H1 (cell line): ENCODE measurements around the gene DDX42. TPM values are rescaled to one million over a fixed set of nuclear protein-coding genes. Genes with fewer than 3 reads are reported as not detected.

Experiments used
- CTCF ChIA-PET: fragments of 300-600 bp; sonication (Branson Sonifier 250); formaldehyde crosslinking; loops from one replicate; lab custom pipeline; 2021; ENCODE audit not compliant: partially characterized antibody; lab: Charles Lee
- POLR2A ChIA-PET: fragments of 300-600 bp; sonication (Branson Sonifier 250); formaldehyde crosslinking; loops from one replicate; lab custom pipeline; 2021; ENCODE audit warnings: inconsistent platforms; ENCODE audit not compliant: partially characterized antibody; lab: Charles Lee
- DNase-seq, 2 experiments: peaks; one replicate each; pipeline versions ENCODE4 v3.0.0 to v3.0.0-alpha.2; 2010 to 2022; ENCODE audit warnings: low spot score in 2 of 2, low read depth in 1 of 2, mixed read lengths in 1 of 2
- FAIRE-seq: peaks from 2 replicates; lab custom pipeline; 2011; peaks lifted over from hg19 to GRCh38; lab: Jason Lieb, UNC
- H2AFZ ChIP-seq: 2 replicates; pipeline ENCODE4 v1.8.1; 2012; ENCODE audit warnings: low read length, inconsistent platforms
- H2AK5ac ChIP-seq: 2 replicates; pipeline ENCODE4 v1.6.1; 2013; ENCODE audit warnings: low read depth, low read length
- H2BK120ac ChIP-seq: replicated peaks from 2 replicates; pipeline ENCODE3; 2013; ENCODE audit warnings: low read depth, low read length, inconsistent platforms
- H2BK12ac ChIP-seq: 2 replicates; pipeline ENCODE4 v1.6.1; 2013; ENCODE audit warnings: low read depth, low read length
- H2BK15ac ChIP-seq: 2 replicates; pipeline ENCODE4 v1.6.1; 2013; ENCODE audit warnings: low read length
- H2BK20ac ChIP-seq: 2 replicates; pipeline ENCODE4 v1.6.1; 2013; ENCODE audit warnings: low read length
- H2BK5ac ChIP-seq: 2 replicates; pipeline ENCODE4 v1.6.1; 2013; ENCODE audit warnings: low read depth, low read length
- H3K14ac ChIP-seq: 2 replicates; pipeline ENCODE4 v1.6.1; 2013; ENCODE audit warnings: inconsistent platforms; ENCODE audit not compliant: insufficient read length
- H3K18ac ChIP-seq: 2 replicates; pipeline ENCODE4 v1.6.1; 2013; ENCODE audit warnings: low read length; ENCODE audit errors: extremely low read depth
- H3K23ac ChIP-seq: 2 replicates; pipeline ENCODE4 v1.6.1; 2013; ENCODE audit warnings: inconsistent platforms; ENCODE audit not compliant: insufficient read length
- H3K23me2 ChIP-seq: 2 replicates; pipeline ENCODE4 v1.6.1; 2013; ENCODE audit warnings: low read depth, low read length
- H3K27ac ChIP-seq: 2 replicates; pipeline ENCODE4 v1.6.1; 2011; ENCODE audit warnings: low read depth, low read length, inconsistent platforms
- H3K27me3 ChIP-seq, 4 experiments: replicated peaks in 1 of 4; 1 replicate in 1 of 4; 2 replicates in 3 of 4; pipeline versions ENCODE4 v1.6.1 to v1.8.1; 2011 to 2013; ENCODE audit warnings: low read length in 3 of 4, mild to moderate bottlenecking in 3 of 4, inconsistent platforms in 2 of 4, mixed read lengths in 2 of 4, moderate library complexity in 1 of 4; ENCODE audit not compliant: control insufficient read depth in 3 of 4, insufficient read depth in 3 of 4; ENCODE audit errors: extremely low read depth in 1 of 4
- H3K36me3 ChIP-seq, 4 experiments: 2 replicates each; pipeline versions ENCODE4 v1.6.1 to v1.8.1; 2011 to 2013; ENCODE audit warnings: mild to moderate bottlenecking in 4 of 4, low read length in 3 of 4, moderate library complexity in 2 of 4, control low read depth in 1 of 4, inconsistent platforms in 1 of 4; ENCODE audit not compliant: insufficient read depth in 4 of 4, control insufficient read depth in 2 of 4
- H3K4ac ChIP-seq: replicated peaks from 2 replicates; pipeline ENCODE3; 2013; ENCODE audit warnings: low read length, low read depth, mixed read lengths, inconsistent platforms; ENCODE audit not compliant: insufficient read length
- H3K4me1 ChIP-seq, 4 experiments: replicated peaks in 1 of 4; 1 replicate in 1 of 4; 2 replicates in 3 of 4; pipeline versions ENCODE4 v1.6.1 to v1.8.1; 2011 to 2013; ENCODE audit warnings: low read length in 3 of 4, inconsistent platforms in 2 of 4, mixed read lengths in 1 of 4; ENCODE audit not compliant: insufficient read depth in 4 of 4, control insufficient read depth in 3 of 4
- H3K4me2 ChIP-seq, 2 experiments: 2 replicates each; pipeline versions ENCODE4 v1.6.1 to v1.8.1; 2011 to 2013; ENCODE audit warnings: low read depth in 2 of 2, low read length in 2 of 2, control low read depth in 1 of 2, inconsistent platforms in 1 of 2, mild to moderate bottlenecking in 1 of 2; ENCODE audit not compliant: insufficient read depth in 1 of 2
- H3K4me3 ChIP-seq, 4 experiments: fragments of 200-600, 300-600 bp in 1 of 4; sonication (generic), shearing (Covaris generic), sonication (Bioruptor Twin) in 1 of 4; 2 replicates each; pipeline versions ENCODE4 v1.5.1 to v1.8.1; 2011 to 2016; ENCODE audit warnings: low read length in 4 of 4, low read depth in 3 of 4, control low read depth in 2 of 4, inconsistent platforms in 2 of 4, mild to moderate bottlenecking in 2 of 4, mixed read lengths in 1 of 4, moderate library complexity in 1 of 4; ENCODE audit not compliant: insufficient read depth in 2 of 4; ENCODE audit errors: extremely low read depth in 1 of 4
- H3K56ac ChIP-seq: replicated peaks from 2 replicates; pipeline ENCODE3; 2013; ENCODE audit warnings: low read depth, mild to moderate bottlenecking, mixed read lengths, low read length, inconsistent platforms; ENCODE audit not compliant: insufficient read length
- H3K79me1 ChIP-seq: 2 replicates; pipeline ENCODE4 v1.6.1; 2013; ENCODE audit warnings: low read depth, low read length, control low read depth
- H3K79me2 ChIP-seq, 2 experiments: 2 replicates each; pipeline versions ENCODE4 v1.6.1 to v1.8.1; 2012 to 2013; ENCODE audit warnings: low read length in 2 of 2, mild to moderate bottlenecking in 2 of 2, inconsistent platforms in 1 of 2; ENCODE audit not compliant: insufficient read depth in 2 of 2, control insufficient read depth in 1 of 2
- H3K9ac ChIP-seq, 4 experiments: replicated peaks in 1 of 4; 1 replicate in 1 of 4; 2 replicates in 3 of 4; pipeline versions ENCODE4 v1.6.1 to v1.8.1; 2011 to 2013; ENCODE audit warnings: low read depth in 3 of 4, low read length in 3 of 4, control low read depth in 2 of 4, mild to moderate bottlenecking in 2 of 4, moderate library complexity in 2 of 4, inconsistent platforms in 1 of 4; ENCODE audit errors: extremely low read depth in 1 of 4
- H3K9me3 ChIP-seq, 2 experiments: 2 replicates each; pipeline versions ENCODE4 v1.6.1 to v1.8.1; 2012 to 2013; ENCODE audit warnings: mild to moderate bottlenecking in 2 of 2, moderate library complexity in 2 of 2, control low read depth in 1 of 2, inconsistent platforms in 1 of 2, low read depth in 1 of 2, low read length in 1 of 2, mixed read lengths in 1 of 2; ENCODE audit not compliant: insufficient read depth in 2 of 2
- H4K20me1 ChIP-seq, 2 experiments: replicated peaks in 1 of 2; 2 replicates each; pipeline versions ENCODE3 to v1.8.1; 2011 to 2013; ENCODE audit warnings: inconsistent platforms in 2 of 2, low read length in 2 of 2, mild to moderate bottlenecking in 1 of 2; ENCODE audit not compliant: insufficient read depth in 2 of 2, control insufficient read depth in 1 of 2
- H4K5ac ChIP-seq: 2 replicates; pipeline ENCODE4 v1.6.1; 2013; ENCODE audit warnings: low read length, low read depth, mixed read lengths, inconsistent platforms; ENCODE audit not compliant: insufficient read length
- H4K8ac ChIP-seq: 2 replicates; pipeline ENCODE4 v1.8.0; 2013; ENCODE audit warnings: mild to moderate bottlenecking, moderate library complexity, low read length, inconsistent platforms; ENCODE audit not compliant: insufficient read depth; ENCODE audit errors: extremely low read depth
- H4K91ac ChIP-seq: replicated peaks from 2 replicates; pipeline ENCODE3; 2013; ENCODE audit warnings: low read length, mixed read lengths, inconsistent platforms; ENCODE audit not compliant: insufficient read length
- WGBS, 2 experiments: shearing (Covaris generic) in 1 of 2; methylation state at CpG; one replicate each; pipeline versions ENCODE4 v1.1.6 to v1.1.7; 2013 to 2015; ENCODE audit warnings: low lambda C conversion rate in 2 of 2, mixed read lengths in 2 of 2, inconsistent platforms in 1 of 2, low coverage in 1 of 2, missing lambda C conversion rate in 1 of 2; ENCODE audit not compliant: insufficient replicate concordance in 2 of 2, insufficient coverage in 1 of 2, insufficient read length in 1 of 2; ENCODE audit errors: extremely low coverage in 1 of 2, missing lambda C conversion rate in 1 of 2; 5-methylcytosine and 5-hydroxymethylcytosine counted together
- polyA plus RNA-seq, 7 experiments: library from polyadenylated mRNA; depleted of rRNA in 3 of 7; stranded (reverse) in 5 of 7; unstranded in 2 of 7; fragments of >200 nt in 5 of 7; fragments of 200-250 nt in 2 of 7; gene quantifications; 1 replicate in 5 of 7; 2 replicates in 1 of 7; 4 replicates in 1 of 7; pipeline versions ENCODE4 v1.2.1 to v1.2.3, GENCODE V29; 2011 to 2013; ENCODE audit warnings: missing spikeins in 2 of 7, mixed read lengths in 2 of 7
- total RNA-seq: library from RNA; stranded (reverse); fragmentation: NEBNext Ultra II Directional; extraction: Animal tissue kit (Norgen Biotek cat#: 25700); gene quantifications from 2 replicates; pipeline ENCODE4 v1.2.1, GENCODE V29; 2021

DDX42 gene
- total and polyA plus RNA-seq, 2 of the 8 experiments (the other 6 are each of a cell fraction or from before 2014, with no cell fraction given) = 40.6 to 114 TPM

GRCh38 chr17:63760771-63761539, 13.0 kb upstream of the DDX42 start:
- Histone ChIP-seq H3K14ac (no peak overlapping the region), H3K9me3 (no peaks in the 10 kb centered on the region), H3K79me2 (peaks cover 0 to 6% of the 10 kb centered on the region in 2 experiments; a peak in 2 of 4 replicates), H3K79me1 (no peaks in the 10 kb centered on the region), H3K56ac (no peak overlapping the region), H3K4me3 (no peak overlapping the region), H3K23me2 (no peaks in the 10 kb centered on the region; the same call in 1 of the 2 replicates), H4K20me1 (peaks cover 0 to 2% of the 10 kb centered on the region in 2 experiments), H2BK20ac (no peak overlapping the region), H4K8ac (no peak overlapping the region; the same call in 1 of the 2 replicates), H3K23ac (no peak overlapping the region), H3K4me1 (no peaks in the 10 kb centered on the region), H2BK5ac (no peak overlapping the region), H3K18ac (no peak overlapping the region), H2AFZ (no peak overlapping the region), H3K27ac (no peak overlapping the region), H3K36me3 (peaks cover 12 to 72% (median 40%) of the 10 kb centered on the region in 4 experiments), H2BK15ac (no peak overlapping the region), H2BK12ac (no peak overlapping the region), H3K27me3 (no peaks in the 10 kb centered on the region), H3K4ac (no peak overlapping the region), H2BK120ac (no peak overlapping the region), H3K9ac (no peak overlapping the region), H4K91ac (no peak overlapping the region), H4K5ac (no peak overlapping the region), H3K4me2 (no peak overlapping the region), H2AK5ac (no peak overlapping the region)
- DNase-seq = no peak
- CTCF ChIA-PET = interaction anchor here (1.4 kb wide), 1 partner anchor 11 kb away, joined by 4 read pairs; no protein-coding TSS in a partner anchor
- FAIRE-seq = no peak
- POLR2A ChIA-PET = interaction anchor here (0.6 to 3.3 kb wide), 2 partner anchors 12 to 79 kb away, joined by 3 to 17 read pairs; partner anchors contain the start of genes CCDC47 and DDX42
- WGBS, 2 experiments = 83% methylated on average over 10 of the region's 10 CpGs; no CpG with 5 or more reads in 1 of the 2 experiments
